A673 (cell line): ENCODE measurements around the gene UFSP1. TPM values are rescaled to one million over a fixed set of nuclear protein-coding genes. Genes with fewer than 3 reads are reported as not detected.
A peak's percentile ranks its signal among the peaks of the same experiment; 100 is the strongest.

ENCODE experiments used
- BruUV-seq: library from RNA; stranded (reverse); fragments of 400-500 nt; replicated peaks from 2 replicates; lab custom pipeline; 2021; lab: Mats Ljungman, UMichigan
- CTCF ChIA-PET: fragments of 300-600 bp; sonication (Branson Sonifier 250); formaldehyde crosslinking; loops from one replicate; lab custom pipeline; 2022; ENCODE audit warnings: antibody characterized with exemption; lab: Charles Lee
- POLR2A ChIA-PET: fragments of 300-600 bp; sonication (Branson Sonifier 250); formaldehyde crosslinking; loops from one replicate; lab custom pipeline; 2022; ENCODE audit warnings: antibody characterized with exemption; ENCODE audit not compliant: low non-redundant PET; lab: Charles Lee
- DNase-seq: peaks from one replicate; pipeline ENCODE4 v3.0.0-alpha.2; 2015; ENCODE audit warnings: low spot score
- H3K27ac ChIP-seq: fragments of 200-600 bp; sonication (generic); 2 replicates; pipeline ENCODE4 v1.5.1; 2016; ENCODE audit warnings: mixed run types, low read depth, mild to moderate bottlenecking, mixed read lengths, antibody characterized with exemption, low read length; ENCODE audit not compliant: poor library complexity, severe bottlenecking
- H3K27me3 ChIP-seq: fragments of 200-600 bp; sonication (generic); replicated peaks from 2 replicates; pipeline ENCODE4 v1.6.1; 2017; ENCODE audit warnings: mixed run types, low read depth, mild to moderate bottlenecking, mixed read lengths, antibody characterized with exemption, low read length; ENCODE audit not compliant: insufficient read depth, poor library complexity
- H3K36me3 ChIP-seq: fragments of 200-600 bp; sonication (generic); 2 replicates; pipeline ENCODE4 v1.6.1; 2016; ENCODE audit warnings: mixed run types, mild to moderate bottlenecking, mixed read lengths, antibody characterized with exemption, low read length; ENCODE audit not compliant: insufficient read depth, poor library complexity, severe bottlenecking
- H3K4me1 ChIP-seq: fragments of 200-600 bp; sonication (generic); 2 replicates; pipeline ENCODE4 v1.6.1; 2017; ENCODE audit warnings: mixed run types, mild to moderate bottlenecking, mixed read lengths, antibody characterized with exemption, low read length; ENCODE audit not compliant: insufficient read depth, poor library complexity, severe bottlenecking
- H3K4me3 ChIP-seq: fragments of 200-600 bp; sonication (generic); 2 replicates; pipeline ENCODE4 v1.5.1; 2016; ENCODE audit warnings: low read depth, mixed run types, mild to moderate bottlenecking, mixed read lengths, low read length; ENCODE audit not compliant: poor library complexity, severe bottlenecking
- H3K9me3 ChIP-seq: fragments of 200-600 bp; sonication (generic); 2 replicates; pipeline ENCODE4 v1.6.1; 2016; ENCODE audit warnings: mixed run types, low read depth, mild to moderate bottlenecking, mixed read lengths, antibody characterized with exemption, low read length; ENCODE audit not compliant: poor library complexity, severe bottlenecking
- CTCF ChIP-seq: fragments of 300-800, 200-600 bp; sonication (generic); conservative IDR thresholded peaks from 2 replicates; pipeline ENCODE4 v1.5.1; 2017; ENCODE audit warnings: low read depth, mild to moderate bottlenecking, antibody characterized with exemption, low read length, moderate library complexity, mixed read lengths
- EZH2 ChIP-seq: fragments of 200-600 bp; sonication (generic); IDR thresholded peaks from 2 replicates; pipeline ENCODE4 v1.6.1; 2017; ENCODE audit warnings: borderline replicate concordance, low read depth, mild to moderate bottlenecking, mixed read lengths, antibody characterized with exemption, low read length; ENCODE audit not compliant: poor library complexity, severe bottlenecking
- intact Hi-C: fragments of 100-400 bp; cut with micrococcal nuclease; formaldehyde crosslinking; loops from one replicate; pipeline ENCODE4 v1.10.0; 2022; ENCODE audit not compliant: unreplicated experiment
- total RNA-seq: library from RNA; stranded (reverse); gene quantifications from 2 replicates; pipeline ENCODE4 v1.2.3, GENCODE V29; 2021

Gene UFSP1
- total RNA-seq, 1 experiment from 2014 or later, result 5.0 TPM

- H3K9me3 ChIP-seq, result no peaks in the 10 kb centered on the region
- intact Hi-C loops, result no loop called here
- BruUV-seq, result no TSS peak
- H3K36me3 ChIP-seq, result peaks cover 74% of the 10 kb centered on the region
- no peaks in the 10 kb centered on the region for H3K27me3 ChIP-seq
- no peak for DNase-seq
- POLR2A ChIA-PET, result no interaction called here
- H3K4me1 ChIP-seq, result peaks cover 20% of the 10 kb centered on the region
- H3K4me3 ChIP-seq, result no peak overlapping the region
- CTCF ChIA-PET, result no interaction called here
- TF ChIP-seq CTCF, result no peak
- no peak for TF ChIP-seq EZH2
- no peak overlapping the region for H3K27ac ChIP-seq
Observed at GRCh38 chr7:100878685-100879084, 10.8 kb downstream of the UFSP1 start.

GRCh38 chr7:100878013-100878412, 11.5 kb downstream of the UFSP1 start:
- H3K36me3 ChIP-seq, result peaks cover 71% of the 10 kb centered on the region
- POLR2A ChIA-PET, result no interaction called here
- no peak for TF ChIP-seq CTCF
- TF ChIP-seq EZH2, result no peak
- peak overlapping the region; percentile 24 for H3K27ac ChIP-seq
- no peaks in the 10 kb centered on the region for H3K27me3 ChIP-seq
- intact Hi-C loops, result no loop called here
- BruUV-seq, result no TSS peak
- DNase-seq, result no peak
- CTCF ChIA-PET, result no interaction called here
- H3K4me1 ChIP-seq, result peaks cover 20% of the 10 kb centered on the region
- no peaks in the 10 kb centered on the region for H3K9me3 ChIP-seq
- no peak overlapping the region for H3K4me3 ChIP-seq

- no peak for DNase-seq
- POLR2A ChIA-PET, result interaction anchor here (0.8 to 1.1 kb wide), 5 partner anchors 12 to 859 kb away, joined by 3 to 4 read pairs (median 4); partner anchors contain the start of genes MOSPD3 and SLC12A9
- CTCF ChIA-PET, result interaction anchor here (0.8 to 1.4 kb wide), 4 partner anchors 14 to 317 kb away, joined by 3 to 10 read pairs (median 4); partner anchors contain the start of genes POP7, SLC12A9 and UFSP1
- Histone ChIP-seq H3K36me3 (peaks cover 69% of the 10 kb centered on the region), H3K27ac (peak overlapping the region; percentile 98), H3K4me1 (peaks cover 20% of the 10 kb centered on the region), H3K4me3 (peak overlapping the region; percentile 99), H3K27me3 (no peaks in the 10 kb centered on the region), H3K9me3 (no peaks in the 10 kb centered on the region)
- intact Hi-C loops, result no loop called here
- BruUV-seq, result no TSS peak
- no peak for TF ChIP-seq CTCF
- no peak for TF ChIP-seq EZH2
Observed at GRCh38 chr7:100875356-100875751, 14.2 kb downstream of the UFSP1 start.
